Measurements from ENCODE around the gene B4GALT3.

B4GALT3 gene

GRCh38 chr1:161222175-161223019 lies 45.1 kb upstream of the B4GALT3 start:
- TF ChIP-seq ZFX (IDR thresholded peaks at IDR 0.05) (no peak), CTCF (conservative IDR thresholded peaks at IDR 0.05) (no peak)
- H3K27ac ChIP-seq, result no peak overlapping the region

DNA sequence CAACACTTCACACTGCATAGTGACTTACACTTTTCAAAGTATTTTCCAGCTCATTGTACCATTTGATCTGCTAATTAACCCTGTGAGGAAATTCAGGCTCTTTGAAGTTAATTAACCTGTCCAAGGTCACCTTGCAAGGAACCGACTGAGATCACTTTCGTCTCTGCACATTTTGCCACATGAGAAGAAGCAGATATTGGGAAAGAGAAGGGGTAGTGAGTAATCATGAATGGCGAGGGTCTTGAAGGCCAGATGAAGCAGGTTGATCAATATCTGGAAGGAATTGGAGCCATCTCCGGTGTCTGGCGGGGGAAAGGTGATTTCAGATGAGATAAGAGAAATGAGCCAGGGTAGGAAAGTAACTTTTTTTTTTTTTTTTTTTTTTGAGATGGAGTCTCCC lies 42.7 kb upstream of the B4GALT3 start:
- no peak overlapping the region for H3K27ac ChIP-seq
- TF ChIP-seq CTCF (conservative IDR thresholded peaks at IDR 0.05) (no peak), ZFX (IDR thresholded peaks at IDR 0.05) (no peak)

- TF ChIP-seq ZFX (IDR thresholded peaks at IDR 0.05) (no peak), CTCF (conservative IDR thresholded peaks at IDR 0.05) (no peak)
- no peak overlapping the region for H3K27ac ChIP-seq
Measured at GRCh38 chr1:161219078-161219892, 42.0 kb upstream of the B4GALT3 start.

DNA sequence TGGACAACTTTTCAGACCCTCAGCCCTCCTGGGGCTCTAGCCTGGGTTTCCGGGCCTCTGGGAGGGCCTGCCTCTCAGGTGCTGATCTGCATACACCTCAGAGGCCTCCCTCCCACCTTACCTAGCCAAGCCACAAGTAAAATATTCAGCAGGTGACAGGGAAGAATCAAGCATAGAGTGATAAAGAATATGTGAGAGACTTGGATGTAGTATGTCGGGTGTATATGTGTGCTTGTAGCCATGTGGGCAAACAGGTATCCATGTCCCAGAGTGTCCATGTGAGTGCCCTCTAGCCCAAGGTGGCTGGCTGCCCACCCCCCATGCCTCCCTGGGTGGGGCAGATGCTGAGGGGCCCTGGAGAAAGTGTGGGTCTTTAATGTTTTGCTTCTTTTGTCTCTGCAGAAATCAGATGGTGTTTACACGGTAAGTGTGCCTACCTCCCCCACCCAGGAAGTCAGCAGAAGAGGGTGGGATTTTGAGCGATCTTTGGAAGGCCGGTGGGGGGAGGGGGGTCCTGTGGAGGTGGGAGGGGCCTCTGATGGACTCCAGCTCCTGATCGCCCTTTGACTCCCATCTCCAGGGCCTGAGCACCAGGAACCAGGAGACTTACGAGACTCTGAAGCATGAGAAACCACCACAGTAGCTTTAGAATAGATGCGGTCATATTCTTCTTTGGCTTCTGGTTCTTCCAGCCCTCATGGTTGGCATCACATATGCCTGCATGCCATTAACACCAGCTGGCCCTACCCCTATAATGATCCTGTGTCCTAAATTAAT lies 41.2 kb upstream of the B4GALT3 start:
- TF ChIP-seq ZFX (IDR thresholded peaks at IDR 0.05) (no peak), CTCF (conservative IDR thresholded peaks at IDR 0.05) (no peak)
- H3K27ac ChIP-seq, result no peak overlapping the region

DNA sequence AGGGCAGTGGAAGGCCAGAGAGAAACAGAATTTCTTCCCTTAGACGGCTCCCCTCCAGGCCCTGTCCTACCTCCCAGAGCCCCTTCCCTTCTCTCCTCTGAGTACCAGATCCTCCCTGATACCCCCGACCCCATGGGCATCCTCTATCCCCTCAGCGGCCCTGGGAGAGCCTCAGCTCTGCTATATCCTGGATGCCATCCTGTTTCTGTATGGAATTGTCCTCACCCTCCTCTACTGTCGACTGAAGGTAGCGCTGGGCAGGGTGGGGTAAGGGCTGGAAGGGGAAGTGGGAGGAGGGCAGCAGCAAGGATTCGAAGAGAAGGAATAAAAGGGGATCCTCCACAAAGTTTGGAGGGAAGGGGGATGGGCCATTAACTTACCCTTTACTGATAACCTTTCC lies 40.5 kb upstream of the B4GALT3 start:
- no peak for TF ChIP-seq ZFX (IDR thresholded peaks at IDR 0.05)
- no peak for TF ChIP-seq CTCF (conservative IDR thresholded peaks at IDR 0.05)
- H3K27ac ChIP-seq, result no peak overlapping the region

DNA sequence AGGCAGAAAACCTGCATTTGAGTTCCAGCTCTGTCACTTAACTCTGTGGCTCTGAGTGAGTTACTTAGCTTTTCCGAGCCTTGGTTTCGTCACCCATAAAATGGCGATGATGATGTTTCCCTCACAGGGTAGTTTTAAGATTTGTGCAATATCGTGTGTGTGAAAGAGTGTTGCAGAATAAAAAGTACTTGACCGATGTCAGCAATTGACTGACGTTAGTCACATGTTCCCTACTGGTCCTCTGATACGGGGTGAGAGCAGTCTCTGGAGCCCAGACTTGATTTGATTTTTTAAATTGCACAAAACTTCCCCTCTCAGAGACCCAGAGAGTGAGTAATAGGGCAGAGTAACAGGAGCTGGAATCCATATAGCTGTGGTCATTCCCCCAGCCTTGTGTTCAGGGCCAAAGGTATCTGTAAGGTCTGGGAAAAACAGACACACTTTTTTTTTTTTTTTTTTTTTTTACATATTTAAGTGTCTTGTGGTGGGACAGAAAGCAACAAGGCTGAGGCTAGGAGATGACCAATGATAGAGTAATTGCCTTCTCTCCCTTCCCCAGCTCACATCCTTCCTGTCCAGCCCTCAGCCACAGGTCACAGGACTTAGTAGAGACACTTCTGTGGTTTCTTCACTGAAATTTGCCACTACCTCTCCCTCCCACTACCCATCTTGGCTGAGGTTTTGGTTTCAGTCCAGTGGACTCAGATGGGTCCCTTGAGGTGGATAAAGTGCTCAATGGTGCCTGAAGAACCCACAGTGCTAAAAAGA lies 39.8 kb upstream of the B4GALT3 start:
- no peak for TF ChIP-seq ZFX (IDR thresholded peaks at IDR 0.05)
- TF ChIP-seq CTCF (conservative IDR thresholded peaks at IDR 0.05), result no peak
- no peak overlapping the region for H3K27ac ChIP-seq
